ENCODE data around the gene MYOT. TPM values are rescaled to one million over a fixed set of nuclear protein-coding genes. Genes with fewer than 3 reads are reported as not detected.

Gene MYOT
- polyA plus RNA-seq, 6 donors from 2014 or later, result 0.17 to 0.36 (median 0.21) TPM; not detected in 2

Other genes starting within 250 kb of the MYOT start
- gene KLHL3, start 131.8 kb upstream of the MYOT start, polyA plus RNA-seq (ENCODE audit: low read depth in 6 of 6), result 1 to 10 TPM in 3 of 6 donors, under 1 TPM in 3; 0.09 to 2.7 (median 0.97) TPM
- 10 to 100 TPM in 5 of 6 donors, 1 to 10 TPM in 1; 7.3 to 22.2 (median 17.9) TPM for gene HNRNPA0, start 113.5 kb upstream of the MYOT start, polyA plus RNA-seq (ENCODE audit: low read depth in 6 of 6)
- 1 to 10 TPM in 1 of 6 donors, under 1 TPM in 5; 0.19 to 1.0 (median 0.56) TPM for gene PKD2L2, start 21.6 kb downstream of the MYOT start, polyA plus RNA-seq (ENCODE audit: low read depth in 6 of 6)
- 10 to 100 TPM; 34.6 to 50.7 (median 41.0) TPM for gene FAM13B, start 165.2 kb downstream of the MYOT start, polyA plus RNA-seq (ENCODE audit: low read depth in 6 of 6)
- not detected for gene WNT8A, start 216.2 kb downstream of the MYOT start, polyA plus RNA-seq (ENCODE audit: low read depth in 6 of 6)

Measured in naive B cell (primary cell).